SK-N-SH (cell line): ENCODE results near the gene CHST13. TPM values are rescaled to one million over a fixed set of nuclear protein-coding genes. Genes with fewer than 3 reads are reported as not detected.

Source experiments
- CTCF ChIA-PET: fragments of 300-600, 350-600 bp; formaldehyde crosslinking; extraction: SDS; loops from one replicate; lab custom pipeline; 2021; lab: Yijun Ruan, JAX
- POLR2A ChIA-PET: fragments of 350-600 bp; sonication (Branson Sonifier 250); formaldehyde crosslinking; extraction: SDS; loops from one replicate; lab custom pipeline; 2020; ENCODE audit warnings: antibody characterized with exemption, inconsistent platforms; lab: Yijun Ruan, JAX
- DNase-seq: peaks from one replicate; pipeline ENCODE4 v3.0.0; 2012
- H2AFZ ChIP-seq: fragments of 200-600 bp; sonication (generic); 2 replicates; pipeline ENCODE4 v1.8.1; 2016; ENCODE audit warnings: antibody characterized with exemption, mild to moderate bottlenecking, low read depth
- H3F3A ChIP-seq: fragments of 200-600 bp; sonication (generic); replicated peaks from 2 replicates; pipeline ENCODE3; 2016; ENCODE audit warnings: antibody characterized with exemption, mild to moderate bottlenecking; ENCODE audit not compliant: insufficient read depth
- H3K27ac ChIP-seq, 2 experiments: fragments of 200-500 bp in 1 of 2; fragments of 200-600 bp in 1 of 2; sonication (Bioruptor generic) in 1 of 2; sonication (generic), shearing (Covaris generic) in 1 of 2; 2 replicates each; pipeline versions ENCODE4 v1.5.1 to v1.6.1; 2014 to 2016; ENCODE audit warnings: low read depth in 2 of 2, inconsistent platforms in 1 of 2, low read length in 1 of 2, mild to moderate bottlenecking in 1 of 2, mixed read lengths in 1 of 2
- H3K27me3 ChIP-seq: fragments of 200-600 bp; sonication (generic), shearing (Covaris generic); 2 replicates; pipeline ENCODE4 v1.6.1; 2016; ENCODE audit warnings: mixed run types; ENCODE audit not compliant: insufficient read depth
- H3K36me3 ChIP-seq, 2 experiments: fragments of 200-500 bp in 1 of 2; fragments of 200-600 bp in 1 of 2; sonication (Bioruptor generic) in 1 of 2; sonication (generic) in 1 of 2; replicated peaks in 1 of 2; 2 replicates each; pipeline versions ENCODE3 to v1.5.1; 2014 to 2016; ENCODE audit warnings: low read length in 1 of 2, mild to moderate bottlenecking in 1 of 2; ENCODE audit not compliant: insufficient read depth in 2 of 2, control insufficient read depth in 1 of 2
- H3K4me1 ChIP-seq, 2 experiments: fragments of 200-500 bp in 1 of 2; fragments of 200-600 bp in 1 of 2; sonication (Bioruptor generic) in 1 of 2; sonication (generic), shearing (Covaris generic) in 1 of 2; 2 replicates each; pipeline versions ENCODE4 v1.5.1 to v1.6.1; 2014 to 2016; ENCODE audit warnings: low read depth in 1 of 2, low read length in 1 of 2, mixed run types in 1 of 2; ENCODE audit not compliant: insufficient read depth in 2 of 2, control insufficient read depth in 1 of 2
- H3K4me2 ChIP-seq: fragments of 200-600 bp; sonication (generic), shearing (Covaris generic); 2 replicates; pipeline ENCODE4 v1.6.1; 2017; ENCODE audit warnings: mixed run types
- H3K4me3 ChIP-seq, 2 experiments: fragments of 200-500 bp in 1 of 2; fragments of 200-600 bp in 1 of 2; sonication (Bioruptor generic) in 1 of 2; sonication (generic), shearing (Covaris generic) in 1 of 2; 2 replicates each; pipeline versions ENCODE4 v1.5.1 to v1.8.1; 2014 to 2016; ENCODE audit warnings: low read depth in 2 of 2, inconsistent platforms in 1 of 2, low read length in 1 of 2, mild to moderate bottlenecking in 1 of 2, mixed read lengths in 1 of 2, moderate library complexity in 1 of 2
- H3K79me2 ChIP-seq: fragments of 200-600 bp; sonication (generic); 2 replicates; pipeline ENCODE4 v1.8.1; 2017; ENCODE audit warnings: mild to moderate bottlenecking; ENCODE audit not compliant: insufficient read depth
- H3K9ac ChIP-seq: fragments of 200-600 bp; sonication (generic); 2 replicates; pipeline ENCODE4 v1.6.1; 2017; ENCODE audit warnings: mixed run types
- H3K9me2 ChIP-seq: fragments of 200-600 bp; sonication (generic); 2 replicates; pipeline ENCODE4 v1.6.1; 2017; ENCODE audit warnings: mixed run types
- H3K9me3 ChIP-seq: fragments of 200-600 bp; sonication (generic); 2 replicates; pipeline ENCODE4 v1.6.1; 2017; ENCODE audit warnings: mixed run types, mild to moderate bottlenecking, moderate library complexity
- H4K20me1 ChIP-seq: fragments of 200-600 bp; sonication (generic); 2 replicates; pipeline ENCODE4 v1.6.1; 2017; ENCODE audit warnings: mild to moderate bottlenecking, mixed run types; ENCODE audit not compliant: insufficient read depth
- CTCF ChIP-seq: fragments of 200-600 bp; sonication (generic); IDR thresholded peaks from 2 replicates; pipeline ENCODE4 v1.6.1; 2017; ENCODE audit warnings: antibody characterized with exemption, mild to moderate bottlenecking, moderate library complexity
- ELF1 ChIP-seq: IDR thresholded peaks from 2 replicates; pipeline ENCODE4 v1.4.0; 2012
- EZH2phosphoT487 ChIP-seq: fragments of 200-600 bp; sonication (generic); IDR thresholded peaks from 2 replicates; pipeline ENCODE4 v1.6.1; 2017; ENCODE audit warnings: low read depth, mixed run types, mild to moderate bottlenecking, antibody characterized with exemption, moderate library complexity, borderline replicate concordance
- FOSL2 ChIP-seq: IDR thresholded peaks from 2 replicates; pipeline ENCODE4 v1.4.0; 2012; ENCODE audit warnings: low read depth, mild to moderate bottlenecking, moderate library complexity, borderline replicate concordance
- FOXM1 ChIP-seq: IDR thresholded peaks from 2 replicates; pipeline ENCODE4 v1.4.0; 2012; ENCODE audit warnings: low read depth, mild to moderate bottlenecking
- GABPA ChIP-seq: IDR thresholded peaks from 2 replicates; pipeline ENCODE4 v1.4.0; 2012; ENCODE audit warnings: low read depth, mild to moderate bottlenecking
- GATA2 ChIP-seq: sonication (generic); formaldehyde crosslinking; IDR thresholded peaks from 2 replicates; pipeline ENCODE4 v1.5.0; 2020; ENCODE audit warnings: mild to moderate bottlenecking, missing genetic modification reagents
- JUND ChIP-seq: IDR thresholded peaks from 2 replicates; pipeline ENCODE4 v1.4.0; 2012
- MAX ChIP-seq: IDR thresholded peaks from 2 replicates; pipeline ENCODE4 v1.4.0; 2012; ENCODE audit warnings: low read depth
- MEF2A ChIP-seq: IDR thresholded peaks from 2 replicates; pipeline ENCODE4 v1.4.0; 2012; ENCODE audit warnings: low read depth, borderline replicate concordance
- MXI1 ChIP-seq: IDR thresholded peaks from 2 replicates; pipeline ENCODE4 v1.6.1; 2012; ENCODE audit warnings: mild to moderate bottlenecking, low read depth, low read length, improper control_type of control experiment
- POLR2AphosphoS5 ChIP-seq: IDR thresholded peaks from 2 replicates; pipeline ENCODE4 v1.6.1; 2012; ENCODE audit warnings: low read depth, low read length
- RAD21 ChIP-seq: IDR thresholded peaks from 2 replicates; pipeline ENCODE4 v1.6.1; 2012; ENCODE audit warnings: mild to moderate bottlenecking, low read length
- REST ChIP-seq: IDR thresholded peaks from 2 replicates; pipeline ENCODE4 v1.6.1; 2012; ENCODE audit warnings: mild to moderate bottlenecking, low read depth, low read length, moderate library complexity
- RFX5 ChIP-seq: IDR thresholded peaks from 2 replicates; pipeline ENCODE4 v1.6.1; 2012; ENCODE audit warnings: mild to moderate bottlenecking, improper control_type of control experiment, low read length
- SMC3 ChIP-seq: IDR thresholded peaks from 2 replicates; pipeline ENCODE4 v1.6.1; 2012; ENCODE audit warnings: low read depth, low read length, improper control_type of control experiment
- USF1 ChIP-seq: IDR thresholded peaks from 2 replicates; pipeline ENCODE4 v1.4.0; 2012; ENCODE audit warnings: low read depth, borderline replicate concordance
- USF2 ChIP-seq: fragments of 150-350 bp; IDR thresholded peaks from 2 replicates; pipeline ENCODE4 v1.6.1; 2017; ENCODE audit warnings: antibody characterized with exemption, low read length, low read depth, borderline replicate concordance
- WGBS: methylation state at CpG from one replicate; pipeline ENCODE4 v1.1.6; 2017; ENCODE audit warnings: low lambda C conversion rate; 5-methylcytosine and 5-hydroxymethylcytosine counted together
- polyA plus RNA-seq, 3 experiments: library from polyadenylated mRNA; depleted of rRNA; stranded (reverse); fragments of >200 nt; gene quantifications; 2 replicates each; pipeline ENCODE4 v1.2.3, GENCODE V29; 2012
- TF ChIP-seq, protein P1 (sequence below): fragments of 150-350 bp; IDR thresholded peaks from 2 replicates; pipeline ENCODE4 v1.6.1; 2016; ENCODE audit warnings: mild to moderate bottlenecking, low read depth, low read length

CHST13 gene
- polyA plus RNA-seq, 1 of the 3 experiments (the other 2 are of a cell fraction), result 0.41 TPM

DNA sequence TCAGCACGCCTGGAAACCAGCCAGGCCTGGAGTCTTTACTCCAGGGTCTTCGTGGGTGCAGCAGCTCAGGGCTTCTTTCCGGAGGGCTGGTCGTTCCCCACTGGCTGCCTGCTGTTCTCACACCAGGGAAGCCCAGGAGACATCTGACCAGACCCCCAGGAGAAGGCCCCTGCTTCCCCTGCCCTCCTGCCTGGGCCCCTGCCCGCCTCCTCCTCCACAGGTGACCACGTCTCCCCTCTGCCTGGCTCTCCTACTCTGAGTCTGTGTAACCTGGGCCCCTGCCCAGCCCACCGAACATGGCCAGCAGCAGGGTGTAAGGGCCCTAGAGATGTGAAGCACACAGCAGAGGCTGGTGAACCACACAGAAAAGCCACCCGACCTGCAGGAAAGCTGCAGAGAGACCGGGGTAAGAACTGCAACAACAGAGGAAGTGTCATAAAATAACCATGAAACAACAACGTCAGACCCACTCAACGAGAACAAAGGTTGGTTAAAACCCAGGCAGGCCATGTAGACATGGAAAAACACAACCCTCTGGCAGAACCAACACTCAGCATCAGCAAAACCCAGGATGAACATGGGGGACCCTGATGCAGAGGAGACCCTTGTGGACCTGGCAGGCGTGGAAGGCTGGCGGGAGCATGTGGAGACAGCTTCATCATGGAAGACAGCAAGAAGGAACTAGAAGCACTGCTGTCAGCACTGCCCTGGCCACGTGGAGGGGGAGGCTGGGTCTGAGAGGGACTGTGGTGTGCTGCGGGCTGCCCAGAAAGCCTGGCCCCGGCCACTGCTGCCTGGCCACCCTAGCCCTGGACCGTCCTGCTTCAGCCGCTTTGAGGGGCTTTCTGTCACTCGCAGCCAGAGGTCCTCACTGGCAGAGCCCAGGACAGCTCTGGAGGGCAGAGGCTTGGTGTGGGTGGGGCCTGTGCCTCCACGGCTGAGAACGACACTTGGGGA, 26.8 kb upstream of the CHST13 start:
- WGBS, result 66% methylated on average over 15 of the region's 21 CpGs
- H3K27me3 ChIP-seq, result no peaks in the 10 kb centered on the region
- H3K9me2 ChIP-seq, result no peaks in the 10 kb centered on the region
- no peak for TF ChIP-seq RAD21
- TF ChIP-seq GABPA, result no peak
- TF ChIP-seq ELF1, result no peak
- no peak for TF ChIP-seq USF2
- TF ChIP-seq FOXM1, result no peak
- TF ChIP-seq JUND, result no peak
- no peak for TF ChIP-seq RFX5
- no peak for TF ChIP-seq USF1
- no peaks in the 10 kb centered on the region; a peak in 1 of 4 replicates for H3K4me1 ChIP-seq
- H2AFZ ChIP-seq, result no peak overlapping the region
- no peak overlapping the region for H3K9ac ChIP-seq
- H3K27ac ChIP-seq, result no peak overlapping the region
- no peaks in the 10 kb centered on the region for H3K79me2 ChIP-seq
- peaks cover 3% of the 10 kb centered on the region for H3F3A ChIP-seq
- no peak overlapping the region for H3K4me3 ChIP-seq
- no peak overlapping the region for H3K4me2 ChIP-seq
- DNase-seq, result no peak
- CTCF ChIA-PET, result interaction anchor here (0.6 to 0.9 kb wide), 4 partner anchors 14 to 362 kb away, joined by 3 read pairs; no protein-coding TSS in a partner anchor
- H3K9me3 ChIP-seq, result no peaks in the 10 kb centered on the region
- no peaks in the 10 kb centered on the region for H3K36me3 ChIP-seq
- no peaks in the 10 kb centered on the region for H4K20me1 ChIP-seq
- POLR2A ChIA-PET, result no interaction called here

DNA sequence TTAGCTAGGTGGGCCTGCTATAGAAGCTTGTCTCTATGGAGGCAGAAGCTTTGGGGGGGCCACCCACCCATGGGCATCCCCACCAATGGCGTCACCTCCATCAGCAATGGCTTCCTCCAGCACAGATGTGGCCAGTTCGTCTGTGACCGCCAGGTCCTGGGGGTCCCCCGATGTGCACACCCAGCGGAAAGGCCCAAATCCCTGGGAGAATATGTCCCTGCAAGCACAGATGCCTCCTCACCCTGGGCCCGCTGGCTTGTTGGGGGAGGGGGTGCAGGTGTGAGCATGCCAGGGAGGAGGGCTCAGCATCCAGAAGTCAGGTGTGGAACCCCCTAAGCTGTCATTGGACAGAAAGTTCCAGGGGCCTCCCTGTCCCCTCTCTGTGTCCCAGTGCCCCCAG, 26.0 kb upstream of the CHST13 start:
- 80% methylated on average over 1 of the region's 6 CpGs for WGBS
- Histone ChIP-seq H3K4me2 (no peak overlapping the region), H3F3A (peaks cover 11% of the 10 kb centered on the region), H2AFZ (no peak overlapping the region), H3K79me2 (no peaks in the 10 kb centered on the region), H3K9me2 (no peaks in the 10 kb centered on the region), H4K20me1 (no peaks in the 10 kb centered on the region), H3K9ac (no peak overlapping the region), H3K4me3 (no peak overlapping the region), H3K27ac (no peak overlapping the region), H3K9me3 (no peaks in the 10 kb centered on the region), H3K36me3 (no peaks in the 10 kb centered on the region), H3K27me3 (no peaks in the 10 kb centered on the region), H3K4me1 (no peaks in the 10 kb centered on the region; a peak in 1 of 4 replicates)
- no peak for DNase-seq
- CTCF ChIA-PET, result interaction anchor here (0.8 to 1.0 kb wide), 2 partner anchors 13 to 363 kb away, joined by 3 read pairs; no protein-coding TSS in a partner anchor
- POLR2A ChIA-PET, result no interaction called here
- TF ChIP-seq MEF2A (no peak), POLR2AphosphoS5 (no peak), FOSL2 (no peak), GABPA (no peak), EZH2phosphoT487 (no peak), GATA2 (CRISPR knock-in tag) (no peak), MXI1 (no peak), REST (no peak), MAX (no peak), SMC3 (no peak), CTCF (no peak)
- TF ChIP-seq, protein P1, sequence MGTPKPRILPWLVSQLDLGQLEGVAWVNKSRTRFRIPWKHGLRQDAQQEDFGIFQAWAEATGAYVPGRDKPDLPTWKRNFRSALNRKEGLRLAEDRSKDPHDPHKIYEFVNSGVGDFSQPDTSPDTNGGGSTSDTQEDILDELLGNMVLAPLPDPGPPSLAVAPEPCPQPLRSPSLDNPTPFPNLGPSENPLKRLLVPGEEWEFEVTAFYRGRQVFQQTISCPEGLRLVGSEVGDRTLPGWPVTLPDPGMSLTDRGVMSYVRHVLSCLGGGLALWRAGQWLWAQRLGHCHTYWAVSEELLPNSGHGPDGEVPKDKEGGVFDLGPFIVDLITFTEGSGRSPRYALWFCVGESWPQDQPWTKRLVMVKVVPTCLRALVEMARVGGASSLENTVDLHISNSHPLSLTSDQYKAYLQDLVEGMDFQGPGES, result no peak
